NB4 (cell line): ENCODE measurements around the gene CASTOR1.
A peak's percentile ranks its signal among the peaks of the same experiment; 100 is the strongest.

Source experiments
- DNase-seq: peaks from one replicate; pipeline ENCODE4 v3.0.0; 2010; ENCODE audit warnings: low read depth
- H3K4me3 ChIP-seq: one replicate; pipeline ENCODE4 v1.5.1; 2011; ENCODE audit warnings: mild to moderate bottlenecking, low read depth, low read length, moderate library complexity
- CTCF ChIP-seq: IDR thresholded peaks from one replicate; pipeline ENCODE4 v1.5.1; 2012; ENCODE audit warnings: low read depth, low read length
- MAX ChIP-seq: IDR thresholded peaks from 2 replicates; pipeline ENCODE4 v1.6.1; 2011; ENCODE audit warnings: low read depth, low read length
- MYC ChIP-seq: IDR thresholded peaks from 2 replicates; pipeline ENCODE4 v1.6.1; 2011; ENCODE audit warnings: low read depth, low read length
- POLR2A ChIP-seq: IDR thresholded peaks from 2 replicates; pipeline ENCODE4 v1.6.1; 2011; ENCODE audit warnings: mild to moderate bottlenecking; ENCODE audit not compliant: insufficient read length; ENCODE audit errors: extremely low read depth

CASTOR1 gene

GRCh38 chr22:30305519-30305905 lies 16.2 kb upstream of the CASTOR1 start:
- DNase-seq = peak; percentile 79
- TF ChIP-seq POLR2A (peak; percentile 19), MYC (no peak), CTCF (no peak), MAX (no peak)
- H3K4me3 ChIP-seq = no peak overlapping the region

- peak; percentile 24 for DNase-seq
Measured at GRCh38 chr22:30304495-30305244, 15.4 kb upstream of the CASTOR1 start.

GRCh38 chr22:30302810-30303138 lies 13.5 kb upstream of the CASTOR1 start:
- no peak overlapping the region for H3K4me3 ChIP-seq
- TF ChIP-seq MAX = no peak
- TF ChIP-seq MYC = no peak
- TF ChIP-seq CTCF = no peak
- no peak for TF ChIP-seq POLR2A
- DNase-seq = no peak

More at GRCh38 chr22:30304495-30305244, 15.4 kb upstream of the CASTOR1 start:
- H3K4me3 ChIP-seq = no peak overlapping the region
- TF ChIP-seq POLR2A (no peak), MYC (no peak), CTCF (no peak), MAX (no peak)

GRCh38 chr22:30301995-30302809 lies 12.9 kb upstream of the CASTOR1 start:
- no peak overlapping the region for H3K4me3 ChIP-seq
- peak; percentile 36; the same call in 1 of the 2 replicates for TF ChIP-seq MYC
- TF ChIP-seq MAX = peak; percentile 32; the same call in 1 of the 2 replicates
- no peak for TF ChIP-seq POLR2A
- DNase-seq = peak; percentile 83

- TF ChIP-seq MAX (no peak), POLR2A (no peak)
- no peak for DNase-seq
- H3K4me3 ChIP-seq = no peak overlapping the region
Measured at GRCh38 chr22:30299322-30299721, 10.0 kb upstream of the CASTOR1 start.

- DNase-seq = no peak
- H3K4me3 ChIP-seq = no peak overlapping the region
- TF ChIP-seq POLR2A = no peak
- no peak for TF ChIP-seq CTCF
- no peak for TF ChIP-seq MYC
- TF ChIP-seq MAX = no peak
Measured at GRCh38 chr22:30297991-30298701, 8.8 kb upstream of the CASTOR1 start.
